Neural progenitor cell (in vitro differentiated cells): ENCODE measurements around the gene VPS16.

Experiments used
- EZH2 ChIP-seq: fragments of 200-600 bp; sonication (generic); IDR thresholded peaks from 2 replicates; pipeline ENCODE4 v1.6.1; 2017; ENCODE audit warnings: antibody characterized with exemption, mild to moderate bottlenecking, moderate library complexity
- EZH2phosphoT487 ChIP-seq: fragments of 200-600 bp; sonication (generic); IDR thresholded peaks from 2 replicates; pipeline ENCODE4 v1.6.1; 2017; ENCODE audit warnings: antibody characterized with exemption
- TF ChIP-seq, protein P1 (sequence below): fragments of 200-600 bp; sonication (generic); IDR thresholded peaks from 2 replicates; pipeline ENCODE4 v1.5.1; 2017; ENCODE audit warnings: antibody characterized with exemption, mild to moderate bottlenecking

DNA sequence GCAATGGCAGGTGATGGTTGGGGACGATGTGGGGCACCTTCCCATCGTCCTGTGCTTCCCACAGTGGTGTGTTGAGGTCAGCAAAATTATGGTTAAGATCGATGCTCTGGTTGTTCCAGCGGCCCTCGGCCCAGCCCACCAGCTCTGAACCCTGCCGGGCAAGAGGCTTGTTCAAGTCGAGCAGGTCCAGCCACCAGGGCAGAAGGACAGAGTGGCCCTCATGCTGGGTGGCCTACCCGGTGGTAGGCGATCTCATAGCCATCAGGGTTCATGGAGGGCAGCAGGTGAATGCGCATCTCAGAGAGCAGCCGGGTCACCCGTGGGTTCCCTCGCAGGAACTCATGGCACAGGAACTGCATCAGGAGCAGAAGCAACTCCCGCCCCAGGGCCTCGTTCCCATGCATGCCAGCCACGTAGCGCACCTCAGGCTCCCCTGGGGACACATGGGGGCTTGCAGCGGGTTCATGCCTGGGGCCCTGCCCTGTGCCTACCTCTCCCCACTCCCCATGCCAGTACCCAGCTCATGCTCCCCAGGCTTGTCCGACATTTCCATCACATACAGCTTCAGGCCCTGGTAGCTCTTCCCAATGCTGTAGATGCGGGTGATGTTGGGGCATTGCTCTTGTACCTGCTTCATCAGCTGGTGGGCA, 44.4 kb upstream of the VPS16 start:
- TF ChIP-seq, protein P1, sequence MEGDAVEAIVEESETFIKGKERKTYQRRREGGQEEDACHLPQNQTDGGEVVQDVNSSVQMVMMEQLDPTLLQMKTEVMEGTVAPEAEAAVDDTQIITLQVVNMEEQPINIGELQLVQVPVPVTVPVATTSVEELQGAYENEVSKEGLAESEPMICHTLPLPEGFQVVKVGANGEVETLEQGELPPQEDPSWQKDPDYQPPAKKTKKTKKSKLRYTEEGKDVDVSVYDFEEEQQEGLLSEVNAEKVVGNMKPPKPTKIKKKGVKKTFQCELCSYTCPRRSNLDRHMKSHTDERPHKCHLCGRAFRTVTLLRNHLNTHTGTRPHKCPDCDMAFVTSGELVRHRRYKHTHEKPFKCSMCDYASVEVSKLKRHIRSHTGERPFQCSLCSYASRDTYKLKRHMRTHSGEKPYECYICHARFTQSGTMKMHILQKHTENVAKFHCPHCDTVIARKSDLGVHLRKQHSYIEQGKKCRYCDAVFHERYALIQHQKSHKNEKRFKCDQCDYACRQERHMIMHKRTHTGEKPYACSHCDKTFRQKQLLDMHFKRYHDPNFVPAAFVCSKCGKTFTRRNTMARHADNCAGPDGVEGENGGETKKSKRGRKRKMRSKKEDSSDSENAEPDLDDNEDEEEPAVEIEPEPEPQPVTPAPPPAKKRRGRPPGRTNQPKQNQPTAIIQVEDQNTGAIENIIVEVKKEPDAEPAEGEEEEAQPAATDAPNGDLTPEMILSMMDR, result no peak
- TF ChIP-seq EZH2 (no peak), EZH2phosphoT487 (no peak)
